HepG2 (cell line): ENCODE measurements around the gene SLC2A13. TPM values are rescaled to one million over a fixed set of nuclear protein-coding genes. Genes with fewer than 3 reads are reported as not detected.

Experiments used
- ATAC-seq: fragments of 200-7000 bp; cut with Tn5 transposase; 3 replicates; pipeline ENCODE4 v1.9.1; 2020; ENCODE audit warnings: mild to moderate bottlenecking, moderate library complexity
- BruUV-seq: library from RNA; stranded (reverse); fragments of 400-500 nt; replicated peaks from 2 replicates; lab custom pipeline; 2021; lab: Mats Ljungman, UMichigan
- CTCF ChIA-PET: fragments of 300-600 bp; formaldehyde crosslinking; extraction: SDS; loops from one replicate; lab custom pipeline; 2021; ENCODE audit warnings: low total read pairs, inconsistent platforms, low intra/inter-chr PET ratio; lab: Yijun Ruan, JAX
- POLR2A ChIA-PET: fragments of 350-600 bp; sonication (Branson Sonifier 250); formaldehyde crosslinking; loops from one replicate; lab custom pipeline; 2020; ENCODE audit warnings: antibody characterized with exemption, inconsistent platforms; lab: Yijun Ruan, JAX
- DNase-seq: peaks from one replicate; pipeline ENCODE4 v3.0.0-alpha.2; 2015; ENCODE audit warnings: low spot score
- FAIRE-seq: peaks from 3 replicates; lab custom pipeline; 2011; peaks lifted over from hg19 to GRCh38; lab: Jason Lieb, UNC
- H2AFZ ChIP-seq: one replicate; pipeline ENCODE4 v1.6.1; 2011; ENCODE audit warnings: low read length, inconsistent platforms
- H3K27ac ChIP-seq: fragments of 300-600 bp; 3 replicates; pipeline ENCODE4 v1.8.0; 2011; ENCODE audit warnings: mixed run types, mild to moderate bottlenecking, mixed read lengths, low read length, inconsistent platforms; ENCODE audit not compliant: insufficient read depth; ENCODE audit errors: extremely low read length
- H3K27me3 ChIP-seq, 2 experiments: fragments of 200-600 bp in 1 of 2; 2 replicates in 1 of 2; 3 replicates in 1 of 2; pipeline versions ENCODE4 v1.6.0 to v1.8.0; 2011; ENCODE audit warnings: low read length in 2 of 2, mild to moderate bottlenecking in 2 of 2, moderate library complexity in 2 of 2, inconsistent platforms in 1 of 2; ENCODE audit not compliant: insufficient read depth in 2 of 2, control insufficient read depth in 1 of 2
- H3K36me3 ChIP-seq, 2 experiments: fragments of 200-600 bp in 1 of 2; replicated peaks in 1 of 2; 2 replicates in 1 of 2; 3 replicates in 1 of 2; pipeline versions ENCODE4 v1.5.1 to v1.8.0; 2011; ENCODE audit warnings: low read length in 2 of 2, inconsistent platforms in 1 of 2; ENCODE audit not compliant: insufficient read depth in 2 of 2, control insufficient read depth in 1 of 2
- H3K4me1 ChIP-seq: 2 replicates; pipeline ENCODE4 v1.5.1; 2012; ENCODE audit warnings: low read length, inconsistent platforms; ENCODE audit not compliant: insufficient read depth
- H3K4me2 ChIP-seq: 2 replicates; pipeline ENCODE4 v1.6.0; 2011; ENCODE audit warnings: low read depth, low read length, inconsistent platforms
- H3K4me3 ChIP-seq, 3 experiments: fragments of 200-600 bp in 1 of 3; sonication (generic), shearing (Covaris generic) in 1 of 3; replicated peaks in 1 of 3; 2 replicates each; pipeline ENCODE4 v1.5.1; 2011 to 2016; ENCODE audit warnings: low read length in 3 of 3, inconsistent platforms in 2 of 3, low read depth in 2 of 3, mild to moderate bottlenecking in 2 of 3, control low read depth in 1 of 3, mixed read lengths in 1 of 3; ENCODE audit not compliant: insufficient read depth in 1 of 3
- H3K79me2 ChIP-seq: one replicate; pipeline ENCODE4 v1.6.1; 2011; ENCODE audit warnings: low read length, inconsistent platforms; ENCODE audit not compliant: insufficient read depth
- H3K9ac ChIP-seq: 2 replicates; pipeline ENCODE4 v1.6.0; 2011; ENCODE audit warnings: mild to moderate bottlenecking, low read depth, low read length, inconsistent platforms; ENCODE audit not compliant: insufficient read depth
- H3K9me3 ChIP-seq: 2 replicates; pipeline ENCODE4 v1.5.1; 2012; ENCODE audit warnings: mild to moderate bottlenecking, low read length
- H4K20me1 ChIP-seq: 2 replicates; pipeline ENCODE4 v1.6.0; 2011; ENCODE audit warnings: inconsistent platforms, mild to moderate bottlenecking, low read length, moderate library complexity; ENCODE audit not compliant: insufficient read depth
- ERF ChIP-seq: IDR thresholded peaks from 2 replicates; pipeline ENCODE4 v1.6.1; 2018; ENCODE audit warnings: missing biosample characterization, missing genetic modification reagents
- HNRNPH1 ChIP-seq: fragments of 200-400 bp; formaldehyde crosslinking; optimal IDR thresholded peaks from 2 replicates; pipeline ENCODE3; 2017; ENCODE audit warnings: mild to moderate bottlenecking, low read depth, low read length
- HOXA7 ChIP-seq: sonication (generic); formaldehyde crosslinking; IDR thresholded peaks from 2 replicates; pipeline ENCODE4 v1.8.1; 2022; ENCODE audit warnings: mild to moderate bottlenecking, missing genetic modification reagents, moderate library complexity
- KAT7 ChIP-seq: IDR thresholded peaks from 2 replicates; pipeline ENCODE4 v1.6.1; 2018; ENCODE audit warnings: borderline replicate concordance, missing compliant biosample characterization
- KDM5B ChIP-seq: sonication (generic); formaldehyde crosslinking; IDR thresholded peaks from 2 replicates; pipeline ENCODE4 v1.4.0; 2020; ENCODE audit warnings: missing genetic modification reagents, mild to moderate bottlenecking, borderline replicate concordance
- KMT2A ChIP-seq: sonication (generic); formaldehyde crosslinking; IDR thresholded peaks from 2 replicates; pipeline ENCODE4 v1.4.0; 2020; ENCODE audit warnings: missing genetic modification reagents
- NPAS2 ChIP-seq: sonication (generic); formaldehyde crosslinking; IDR thresholded peaks from 2 replicates; pipeline ENCODE4 v1.8.0; 2022; ENCODE audit warnings: mild to moderate bottlenecking, missing genetic modification reagents, borderline replicate concordance
- RARA ChIP-seq: IDR thresholded peaks from 2 replicates; pipeline ENCODE4 v1.6.1; 2016; ENCODE audit warnings: missing genetic modification reagents, missing compliant biosample characterization
- SP140L ChIP-seq: sonication (generic); formaldehyde crosslinking; IDR thresholded peaks from 2 replicates; pipeline ENCODE4 v1.4.0; 2020; ENCODE audit warnings: missing genetic modification reagents, borderline replicate concordance
- ZBTB7B ChIP-seq: sonication (generic); formaldehyde crosslinking; IDR thresholded peaks from 2 replicates; pipeline ENCODE4 v1.4.0; 2020; ENCODE audit warnings: missing genetic modification reagents
- ZC3H4 ChIP-seq: sonication (generic); formaldehyde crosslinking; IDR thresholded peaks from 2 replicates; pipeline ENCODE4 v1.4.0; 2020; ENCODE audit warnings: missing genetic modification reagents, borderline replicate concordance
- ZNF230 ChIP-seq: sonication (generic); formaldehyde crosslinking; IDR thresholded peaks from 2 replicates; pipeline ENCODE4 v1.4.0; 2020; ENCODE audit warnings: mild to moderate bottlenecking, missing genetic modification reagents
- ZNF292 ChIP-seq: sonication (generic); formaldehyde crosslinking; IDR thresholded peaks from 2 replicates; pipeline ENCODE4 v1.8.1; 2022; ENCODE audit warnings: mild to moderate bottlenecking, low read depth, missing genetic modification reagents, borderline replicate concordance
- ZNF576 ChIP-seq: sonication (generic); formaldehyde crosslinking; IDR thresholded peaks from 2 replicates; pipeline ENCODE4 v1.4.0; 2020; ENCODE audit warnings: mild to moderate bottlenecking, missing genetic modification reagents
- WGBS: methylation state at CpG from one replicate; pipeline ENCODE4 v1.1.6; 2017; ENCODE audit warnings: low lambda C conversion rate; 5-methylcytosine and 5-hydroxymethylcytosine counted together
- in situ Hi-C: cut with HindIII; loops from 2 replicates; pipeline ENCODE4 v1.10.0; 2017; ENCODE audit warnings: low pct_unique_long_range_greater_than_20kb; ENCODE audit not compliant: extremely low pct_ligation_motif_present
- intact Hi-C: fragments of 100-400 bp; cut with micrococcal nuclease; formaldehyde crosslinking; loops from one replicate; pipeline ENCODE4 v1.10.0; 2022; ENCODE audit not compliant: unreplicated experiment
- polyA plus RNA-seq, 8 experiments: library from polyadenylated mRNA; depleted of rRNA in 3 of 8; stranded (reverse) in 7 of 8; unstranded in 1 of 8; fragments of >200 nt; fragmentation: Illumina TruSeq in 4 of 8; extraction: Trizol in 4 of 8; gene quantifications; 2 replicates each; pipeline versions ENCODE4 v1.2.1 to v1.2.3, GENCODE V29; 2011 to 2016; ENCODE audit warnings: low read depth in 4 of 8, missing spikeins in 1 of 8, mixed read lengths in 1 of 8; ENCODE audit not compliant: insufficient read depth in 1 of 8
- total RNA-seq, 5 experiments: library from RNA; depleted of rRNA; stranded (reverse); fragments of >200 nt; fragmentation: Illumina TruSeq; extraction: Trizol; gene quantifications; 2 replicates each; pipeline ENCODE4 v1.2.3, GENCODE V29; 2016; ENCODE audit warnings: low read depth in 1 of 5
- TF ChIP-seq, protein P1 (sequence below): sonication (generic); formaldehyde crosslinking; IDR thresholded peaks from 2 replicates; pipeline ENCODE4 v1.5.1; 2020; ENCODE audit warnings: mild to moderate bottlenecking, missing genetic modification reagents, moderate library complexity

The SLC2A13 gene
- total and polyA plus RNA-seq, 2 of the 13 experiments (the other 11 are each of a cell fraction or from before 2014, with no cell fraction given), result 5.5 to 6.0 TPM

GRCh38 chr12:39915249-39915648 is 190.6 kb downstream of the SLC2A13 start:
- in situ Hi-C loops (no loop called here), intact Hi-C loops (no loop called here)
- Histone ChIP-seq H3K4me3 (no peak overlapping the region), H2AFZ (no peak overlapping the region), H3K4me1 (peaks cover 9% of the 10 kb centered on the region), H3K4me2 (no peak overlapping the region), H3K27me3 (no peaks in the 10 kb centered on the region; a peak in 1 of 5 replicates), H3K79me2 (no peaks in the 10 kb centered on the region), H3K36me3 (no peaks in the 10 kb centered on the region), H3K9ac (no peak overlapping the region), H3K9me3 (no peaks in the 10 kb centered on the region), H3K27ac (no peak overlapping the region)
- ChIA-PET POLR2A (no interaction called here), CTCF (no interaction called here)
- 69% methylated on average over 3 of the region's 3 CpGs for WGBS
- BruUV-seq, result no TSS peak
- no peak for FAIRE-seq
- TF ChIP-seq SP140L (CRISPR knock-in tag) (no peak), KDM5B (no peak), HNRNPH1 (no peak), KAT7 (CRISPR knock-in tag) (no peak), KMT2A (CRISPR knock-in tag) (no peak), RARA (CRISPR knock-in tag) (no peak), NPAS2 (CRISPR knock-in tag) (no peak), ZBTB7B (CRISPR knock-in tag) (no peak), ERF (CRISPR knock-in tag) (no peak), ZNF576 (CRISPR knock-in tag) (no peak), ZC3H4 (no peak), HOXA7 (CRISPR knock-in tag) (no peak), ZNF292 (CRISPR knock-in tag) (no peak), ZNF230 (no peak)
- TF ChIP-seq, protein P1, sequence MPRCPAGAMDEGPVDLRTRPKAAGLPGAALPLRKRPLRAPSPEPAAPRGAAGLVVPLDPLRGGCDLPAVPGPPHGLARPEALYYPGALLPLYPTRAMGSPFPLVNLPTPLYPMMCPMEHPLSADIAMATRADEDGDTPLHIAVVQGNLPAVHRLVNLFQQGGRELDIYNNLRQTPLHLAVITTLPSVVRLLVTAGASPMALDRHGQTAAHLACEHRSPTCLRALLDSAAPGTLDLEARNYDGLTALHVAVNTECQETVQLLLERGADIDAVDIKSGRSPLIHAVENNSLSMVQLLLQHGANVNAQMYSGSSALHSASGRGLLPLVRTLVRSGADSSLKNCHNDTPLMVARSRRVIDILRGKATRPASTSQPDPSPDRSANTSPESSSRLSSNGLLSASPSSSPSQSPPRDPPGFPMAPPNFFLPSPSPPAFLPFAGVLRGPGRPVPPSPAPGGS (CRISPR knock-in tag), result no peak
- TF ChIP-seq, all 625 proteins: peak for 0
- ATAC-seq, result no peak
- DNase-seq, result no peak
- no peaks in the 10 kb centered on the region for H4K20me1 ChIP-seq
